Glutamatergic neuron (in vitro differentiated cells): ENCODE results near the gene FUT2. TPM values are rescaled to one million over a fixed set of nuclear protein-coding genes. Genes with fewer than 3 reads are reported as not detected.

Source experiments
- DNase-seq: peaks from one replicate; pipeline ENCODE4 v3.0.0; 2022
- H3K27ac Mint-ChIP-seq: one replicate; pipeline ENCODE4 v1.8.0; 2020; ENCODE audit warnings: mild to moderate bottlenecking, mixed read lengths, inconsistent platforms; ENCODE audit not compliant: unreplicated experiment
- H3K27me3 Mint-ChIP-seq: one replicate; pipeline ENCODE4 v1.8.0; 2020; ENCODE audit warnings: mild to moderate bottlenecking, moderate library complexity, mixed read lengths, inconsistent platforms; ENCODE audit not compliant: unreplicated experiment
- H3K36me3 Mint-ChIP-seq: one replicate; pipeline ENCODE4 v1.8.0; 2020; ENCODE audit warnings: mild to moderate bottlenecking, mixed read lengths, inconsistent platforms; ENCODE audit not compliant: unreplicated experiment
- H3K4me1 Mint-ChIP-seq: one replicate; pipeline ENCODE4 v1.8.0; 2020; ENCODE audit warnings: mild to moderate bottlenecking, low read depth, mixed read lengths, inconsistent platforms; ENCODE audit not compliant: unreplicated experiment
- H3K4me3 Mint-ChIP-seq: one replicate; pipeline ENCODE4 v1.8.0; 2020; ENCODE audit warnings: mild to moderate bottlenecking, mixed read lengths, inconsistent platforms; ENCODE audit not compliant: unreplicated experiment
- H3K9me3 Mint-ChIP-seq: one replicate; pipeline ENCODE4 v1.8.0; 2020; ENCODE audit warnings: mild to moderate bottlenecking, moderate library complexity, mixed read lengths, inconsistent platforms; ENCODE audit not compliant: unreplicated experiment
- CTCF ChIP-seq: fragments of 200-600 bp; sonication (generic); IDR thresholded peaks from one replicate; pipeline ENCODE4 v1.5.0; 2021; ENCODE audit not compliant: partially characterized antibody, unreplicated experiment
- long read RNA-seq: library from polyadenylated mRNA; unstranded; transcript quantifications from one replicate; pipeline ENCODE4 v2.0.0, GENCODE V29; 2020; ENCODE audit not compliant: unreplicated experiment
- total RNA-seq: library from RNA; stranded (reverse); fragmentation: NEBNext Ultra II Directional; extraction: Animal tissue kit (Norgen Biotek cat#: 25700); gene quantifications from one replicate; pipeline ENCODE4 v1.2.1, GENCODE V29; 2021; ENCODE audit not compliant: unreplicated experiment

Gene FUT2
- total RNA-seq = 0.22 TPM
- long read RNA-seq, partial matches to known transcripts = 0 of 1 reads
- long read RNA-seq, other reads (novel, unspliced or antisense) = 1 of 1 reads

- no peak for DNase-seq
- H3K27me3 Mint-ChIP-seq = peaks cover 3% of the 10 kb centered on the region
- no peaks in the 10 kb centered on the region for H3K36me3 Mint-ChIP-seq
- peak within 1 kb of the TSS; percentile 74 for H3K4me3 Mint-ChIP-seq
- no peaks in the 10 kb centered on the region for H3K4me1 Mint-ChIP-seq
- TF ChIP-seq CTCF = no peak
- no peak within 1 kb of the TSS for H3K27ac Mint-ChIP-seq
- no peaks in the 10 kb centered on the region for H3K9me3 Mint-ChIP-seq
These were observed at the start of gene FUT2 for GRCh38 chr19:48695743-48696352. Gene FUT2 (plus strand): TSS chr19:48695971. CDS start chr19:48702957, 6,986 bp downstream.

DNA sequence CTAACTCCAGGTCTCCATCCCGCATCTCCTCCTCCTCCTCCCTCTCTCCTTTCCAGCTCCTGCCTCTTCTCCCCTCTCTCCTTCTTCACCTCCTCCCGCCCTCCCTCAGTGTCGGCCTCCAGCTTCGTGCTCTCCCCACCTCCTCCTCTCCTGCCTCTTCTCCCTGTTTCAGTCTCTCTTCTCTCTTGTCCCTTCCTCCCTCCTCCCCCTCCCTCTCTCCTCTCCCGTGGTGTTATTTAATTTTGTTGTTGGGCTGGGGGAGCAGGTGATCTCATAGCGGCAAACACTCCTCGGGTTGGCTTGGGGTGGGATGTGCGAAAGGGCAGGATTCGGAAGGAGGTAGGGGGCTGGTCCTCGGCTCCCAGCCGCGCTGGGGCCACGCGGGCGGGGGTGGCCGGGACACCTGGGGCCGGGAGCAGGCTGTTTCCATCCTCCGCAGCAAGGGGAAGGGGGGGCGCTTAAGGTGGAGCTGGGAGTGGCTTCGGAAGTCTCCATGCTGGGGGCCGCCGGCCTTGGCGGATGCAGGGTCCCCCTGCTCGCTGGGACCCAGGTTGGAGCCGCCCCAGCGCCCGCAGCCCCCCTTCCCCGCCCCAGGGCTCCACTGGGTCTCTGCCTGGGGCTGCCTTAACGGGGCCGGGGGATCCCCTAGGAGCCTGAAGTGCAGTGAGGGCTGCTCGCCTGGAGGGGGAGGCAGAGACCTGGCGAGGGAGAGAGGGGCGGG lies 49.6 kb upstream of the FUT2 start, which contains the start of gene CA11:
TSS of gene CA11 (minus strand) at position 187 of the 721 bp plus-strand sequence. CDS start 555 bp downstream, outside the sequence.
- TF ChIP-seq CTCF = peak; percentile 81
- H3K4me1 Mint-ChIP-seq = peaks cover 3% of the 10 kb centered on the region
- H3K9me3 Mint-ChIP-seq = peaks cover 8% of the 10 kb centered on the region
- peaks cover 11% of the 10 kb centered on the region for H3K27me3 Mint-ChIP-seq
- peak within 1 kb of the TSS; percentile 92 for H3K4me3 Mint-ChIP-seq
- no peaks in the 10 kb centered on the region for H3K36me3 Mint-ChIP-seq
- peak within 1 kb of the TSS; percentile 82 for H3K27ac Mint-ChIP-seq
- peak; percentile 94 for DNase-seq

GRCh38 chr19:48646722-48647216 lies 49.0 kb upstream of the FUT2 start:
- DNase-seq = no peak
- Mint-ChIP-seq H3K9me3 (peaks cover 8% of the 10 kb centered on the region), H3K4me3 (no peak overlapping the region), H3K4me1 (peaks cover 3% of the 10 kb centered on the region), H3K27me3 (peaks cover 8% of the 10 kb centered on the region), H3K27ac (peak overlapping the region; percentile 37), H3K36me3 (no peaks in the 10 kb centered on the region)
- no peak for TF ChIP-seq CTCF

- Mint-ChIP-seq H3K27me3 (peaks cover 8% of the 10 kb centered on the region), H3K27ac (peak overlapping the region; percentile 36), H3K4me1 (peaks cover 3% of the 10 kb centered on the region), H3K9me3 (peaks cover 5% of the 10 kb centered on the region), H3K36me3 (no peaks in the 10 kb centered on the region), H3K4me3 (peak overlapping the region; percentile 54)
- DNase-seq = no peak
- TF ChIP-seq CTCF = no peak
These were observed 47.6 kb upstream of the FUT2 start for GRCh38 chr19:48648134-48648533.
